DND-41 (cell line): Measurements from ENCODE around the gene ZNF273.
"Not testable (repeated sequence)": the region's sequence is repeated elsewhere in the genome, so short reads cannot be mapped to it uniquely, and the experiment has no call there.

Experiments
- ATAC-seq: fragments of 200-7000 bp; cut with Tn5 transposase; 3 replicates; pipeline ENCODE4 v1.9.1; 2021; ENCODE audit warnings: low read depth; ENCODE audit not compliant: insufficient read depth
- DNase-seq: peaks from one replicate; pipeline ENCODE4 v3.0.0-alpha.2; 2020
- H2AFZ ChIP-seq: 2 replicates; pipeline ENCODE4 v1.6.0; 2012; ENCODE audit warnings: low read depth, low read length
- H3K27ac ChIP-seq: 2 replicates; pipeline ENCODE4 v1.5.1; 2012; ENCODE audit warnings: low read length, inconsistent platforms
- H3K27me3 ChIP-seq: fragments of 200-600 bp; sonication (generic); 2 replicates; pipeline ENCODE4 v1.6.0; 2012; ENCODE audit warnings: low read length, mild to moderate bottlenecking, inconsistent platforms; ENCODE audit not compliant: insufficient read depth, poor library complexity
- H3K36me3 ChIP-seq: 2 replicates; pipeline ENCODE4 v1.5.1; 2012; ENCODE audit warnings: low read length, inconsistent platforms; ENCODE audit not compliant: insufficient read depth
- H3K4me1 ChIP-seq: 2 replicates; pipeline ENCODE4 v1.5.1; 2012; ENCODE audit warnings: mild to moderate bottlenecking, low read length; ENCODE audit not compliant: insufficient read depth
- H3K4me2 ChIP-seq: 2 replicates; pipeline ENCODE4 v1.6.0; 2012; ENCODE audit warnings: mild to moderate bottlenecking, moderate library complexity, low read length, inconsistent platforms; ENCODE audit not compliant: insufficient read depth
- H3K4me3 ChIP-seq, 2 experiments: fragments of 200-600 bp in 1 of 2; shearing (Covaris generic) in 1 of 2; 2 replicates each; pipeline ENCODE4 v1.5.1; 2012 to 2016; ENCODE audit warnings: inconsistent platforms in 2 of 2, low read length in 2 of 2, mild to moderate bottlenecking in 2 of 2, low read depth in 1 of 2, moderate library complexity in 1 of 2
- H3K79me2 ChIP-seq: 2 replicates; pipeline ENCODE4 v1.6.0; 2012; ENCODE audit warnings: low read length, inconsistent platforms; ENCODE audit not compliant: insufficient read depth
- H3K9ac ChIP-seq: 2 replicates; pipeline ENCODE4 v1.6.0; 2012; ENCODE audit warnings: low read depth, mild to moderate bottlenecking, inconsistent platforms, low read length, moderate library complexity
- H3K9me3 ChIP-seq: 2 replicates; pipeline ENCODE4 v1.5.1; 2012; ENCODE audit warnings: low read length, moderate library complexity, mild to moderate bottlenecking, inconsistent platforms; ENCODE audit not compliant: insufficient read depth, severe bottlenecking
- H4K20me1 ChIP-seq: 2 replicates; pipeline ENCODE4 v1.6.0; 2012; ENCODE audit warnings: low read length; ENCODE audit not compliant: insufficient read depth
- CTCF ChIP-seq: IDR thresholded peaks from 2 replicates; pipeline ENCODE4 v1.5.1; 2012; ENCODE audit warnings: borderline replicate concordance, low read length, moderate library complexity, mild to moderate bottlenecking; ENCODE audit not compliant: poor library complexity, severe bottlenecking; ENCODE audit errors: extremely low read depth
- EZH2 ChIP-seq: IDR thresholded peaks from 3 replicates; pipeline ENCODE4 v1.6.1; 2012; ENCODE audit warnings: borderline replicate concordance, low read depth, mild to moderate bottlenecking, moderate library complexity, low read length, inconsistent platforms; ENCODE audit not compliant: severe bottlenecking

Gene ZNF273

GRCh38 chr7:64889686-64890162 is 13.3 kb upstream of the ZNF273 start:
- no peak overlapping the region for H3K9ac ChIP-seq
- ATAC-seq (peak; percentile 14; the same call in 1 of the 3 replicates), DNase-seq (no peak)
- H3K36me3 ChIP-seq = no peaks in the 10 kb centered on the region
- H3K4me2 ChIP-seq = no peak overlapping the region
- no peaks in the 10 kb centered on the region for H3K79me2 ChIP-seq
- H3K9me3 ChIP-seq = no peaks in the 10 kb centered on the region
- no peak for TF ChIP-seq CTCF
- no peak for TF ChIP-seq EZH2
- no peak overlapping the region for H3K27ac ChIP-seq
- no peaks in the 10 kb centered on the region for H3K4me1 ChIP-seq
- no peaks in the 10 kb centered on the region for H4K20me1 ChIP-seq
- no peaks in the 10 kb centered on the region for H3K27me3 ChIP-seq
- no peak overlapping the region for H3K4me3 ChIP-seq
- no peak overlapping the region for H2AFZ ChIP-seq

GRCh38 chr7:64890273-64890672 is 12.8 kb upstream of the ZNF273 start:
- H3K4me1 ChIP-seq, H3K9me3 ChIP-seq, H3K36me3 ChIP-seq, H3K4me2 ChIP-seq, H3K4me3 ChIP-seq, H3K27ac ChIP-seq, H3K27me3 ChIP-seq, ATAC-seq, DNase-seq, H3K79me2 ChIP-seq, H4K20me1 ChIP-seq, H2AFZ ChIP-seq, H3K9ac ChIP-seq: not testable (repeated sequence)

GRCh38 chr7:64890761-64891362 is 12.2 kb upstream of the ZNF273 start:
- Histone ChIP-seq H3K79me2 (no peaks in the 10 kb centered on the region), H2AFZ (no peak overlapping the region), H3K27ac (no peak overlapping the region), H3K4me1 (no peaks in the 10 kb centered on the region), H3K9me3 (no peaks in the 10 kb centered on the region), H3K9ac (no peak overlapping the region), H3K36me3 (no peaks in the 10 kb centered on the region), H3K4me2 (no peak overlapping the region), H4K20me1 (no peaks in the 10 kb centered on the region), H3K27me3 (no peaks in the 10 kb centered on the region), H3K4me3 (no peak overlapping the region)
- ATAC-seq (no peak), DNase-seq (no peak)
- TF ChIP-seq EZH2 (no peak), CTCF (no peak)

GRCh38 chr7:64891363-64892081 is 11.6 kb upstream of the ZNF273 start:
- H3K9me3 ChIP-seq, H4K20me1 ChIP-seq, H3K79me2 ChIP-seq, H3K4me3 ChIP-seq, DNase-seq, H3K27me3 ChIP-seq, H3K9ac ChIP-seq, H3K27ac ChIP-seq, H2AFZ ChIP-seq, H3K4me1 ChIP-seq, ATAC-seq, H3K4me2 ChIP-seq, H3K36me3 ChIP-seq: not testable (repeated sequence)
